Posterior cingulate gyrus (tissue), 11 donors: Measurements from ENCODE around the gene PPFIBP1.

Experiments used
- DNase-seq, 10 donors: peaks; one replicate each; pipeline versions ENCODE4 v3.0.0 to v3.0.0-alpha.2; 2020 to 2021; ENCODE audit warnings: mixed read lengths in 3 of 10
- intact Hi-C: fragments of 100-400 bp; cut with DNase I; formaldehyde crosslinking; loops from one replicate; pipeline ENCODE4 v1.15.1; 2023

PPFIBP1 gene

DNA sequence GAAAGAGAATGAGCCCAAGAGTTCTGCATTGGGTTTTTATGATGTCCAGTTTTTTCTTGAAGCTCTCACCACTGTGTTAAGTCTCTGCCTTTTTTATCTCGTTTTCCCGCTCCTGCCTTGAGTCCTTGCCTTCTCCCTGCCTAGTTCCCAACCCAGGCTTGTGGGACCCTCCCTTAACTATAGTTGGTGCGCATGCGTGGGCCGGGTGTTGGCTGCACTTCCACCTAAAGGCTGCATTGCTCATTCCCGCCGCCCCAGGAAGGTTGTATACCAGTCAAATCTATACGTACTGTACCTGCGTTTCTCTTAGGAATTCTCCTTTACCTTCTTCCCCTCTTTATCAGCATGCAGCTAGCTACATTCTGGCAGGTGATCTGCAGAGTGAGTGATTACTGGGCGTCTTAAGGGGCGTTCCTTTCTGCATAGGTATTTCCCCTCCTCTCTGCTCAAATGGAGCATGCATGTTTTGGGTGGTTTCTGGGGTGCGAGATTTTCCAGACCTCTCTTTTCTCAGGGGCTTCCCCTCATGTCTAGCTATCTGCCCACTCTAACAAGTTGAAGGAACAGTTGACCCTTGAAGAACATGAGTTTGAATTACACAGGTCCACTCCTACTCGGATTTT is 165.7 kb downstream of the PPFIBP1 start:
- DNase-seq, result no peak
- intact Hi-C loops, result no loop called here

DNA sequence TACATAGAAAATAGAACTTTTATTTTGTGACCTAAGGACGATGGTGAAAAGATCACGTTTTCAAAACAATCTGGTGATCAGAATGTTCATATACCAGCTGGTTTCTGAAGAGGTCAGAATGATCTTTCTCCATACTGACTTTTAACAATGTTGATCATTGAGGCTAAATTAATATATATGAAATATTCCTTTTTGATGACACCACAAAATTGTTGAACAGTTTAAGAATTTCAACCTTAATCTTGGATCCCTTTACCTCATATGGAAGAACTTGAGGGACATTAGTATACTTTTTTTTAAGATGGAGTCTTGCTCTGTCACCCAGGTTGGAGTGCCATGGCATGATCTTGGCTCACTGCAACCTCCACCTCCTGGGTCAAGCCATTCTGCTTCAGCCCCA is 169.4 kb downstream of the PPFIBP1 start:
- DNase-seq, result no peak
- intact Hi-C loops, result no loop called here

DNA sequence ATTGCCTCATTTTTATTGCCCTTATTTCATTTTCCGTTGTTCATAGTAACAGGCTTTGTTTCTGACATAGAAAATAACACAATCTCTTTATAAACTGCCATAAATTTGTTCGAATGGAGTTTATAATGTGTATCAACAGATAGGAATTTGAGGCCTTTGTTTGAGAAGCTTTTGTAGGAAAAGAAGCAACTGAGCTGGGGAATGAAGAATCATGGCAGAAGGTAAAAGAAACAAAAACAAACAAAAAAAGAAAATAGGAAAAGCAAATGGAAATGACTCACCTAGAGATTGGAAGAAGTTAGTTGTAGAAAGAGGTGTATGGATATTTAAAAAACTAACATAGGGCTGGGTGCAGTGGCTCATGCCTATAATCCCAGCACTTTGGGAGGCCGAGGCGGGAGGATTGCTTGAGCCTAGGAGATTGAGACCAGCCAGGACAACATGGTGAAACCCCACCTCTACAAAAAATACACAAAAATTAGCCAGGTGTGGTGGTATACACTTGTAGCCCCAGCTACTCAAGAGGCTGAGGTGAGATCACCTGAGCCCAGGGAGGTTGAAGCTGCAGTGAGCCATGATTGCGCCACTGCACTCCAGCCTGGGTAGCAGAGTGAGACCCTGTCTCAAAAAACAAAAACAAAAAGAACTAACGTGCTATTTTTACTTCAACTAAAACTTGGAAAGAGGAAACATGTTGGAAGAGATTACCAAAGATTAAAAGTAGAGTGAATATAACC is 171.7 kb downstream of the PPFIBP1 start:
- no peak for DNase-seq
- intact Hi-C loops, result no loop called here

DNA sequence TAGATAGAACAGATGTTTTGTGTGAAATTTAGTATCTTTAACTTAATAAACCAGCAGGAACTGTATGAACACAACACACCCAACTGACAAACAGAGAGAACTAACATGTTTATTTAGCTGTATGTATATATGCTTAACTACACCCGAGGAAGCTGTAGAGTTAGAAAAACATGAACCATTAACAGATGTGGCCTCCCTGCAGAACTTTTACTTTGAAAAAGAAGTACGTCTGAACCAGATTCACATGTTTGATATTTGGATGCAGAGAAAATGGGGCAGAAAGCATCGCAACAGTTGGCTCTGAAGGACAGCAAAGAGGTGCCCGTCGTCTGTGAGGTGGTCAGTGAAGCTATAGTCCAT is 172.3 kb downstream of the PPFIBP1 start, which contains the start of gene REP15:
TSS of gene REP15 (plus strand) at position 155 of the 360 bp plus-strand sequence. CDS start at position 271, 116 bp downstream.
- no peak for DNase-seq
- intact Hi-C loops, result no loop called here

DNA sequence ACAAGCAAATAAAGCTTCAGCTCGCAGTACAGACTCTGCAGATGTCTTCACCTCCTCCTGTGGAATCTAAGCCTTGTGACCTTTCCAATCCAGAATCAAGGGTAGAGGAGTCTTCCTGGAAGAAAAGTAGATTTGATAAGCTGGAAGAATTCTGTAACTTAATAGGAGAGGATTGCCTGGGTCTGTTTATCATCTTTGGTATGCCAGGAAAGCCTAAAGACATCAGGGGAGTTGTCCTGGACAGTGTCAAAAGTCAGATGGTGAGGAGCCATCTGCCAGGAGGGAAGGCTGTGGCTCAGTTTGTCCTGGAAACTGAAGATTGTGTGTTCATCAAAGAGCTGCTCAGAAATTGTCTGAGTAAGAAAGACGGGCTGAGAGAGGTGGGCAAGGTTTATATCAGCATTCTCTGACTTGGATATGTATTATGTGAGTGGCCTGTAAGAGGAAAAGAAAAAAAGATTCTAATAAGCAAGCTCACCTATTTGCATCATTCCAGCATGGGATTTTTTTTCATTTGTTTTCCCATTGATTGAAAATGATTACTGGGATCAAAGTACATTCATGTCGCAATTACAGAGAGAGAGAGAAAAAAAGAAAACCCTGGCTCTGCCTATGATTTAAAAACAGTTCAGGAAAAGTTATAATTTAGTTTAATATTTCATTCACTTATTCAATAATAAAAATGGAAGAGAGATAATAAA is 173.0 kb downstream of the PPFIBP1 start:
- DNase-seq, result no peak
- intact Hi-C loops, result no loop called here

DNA sequence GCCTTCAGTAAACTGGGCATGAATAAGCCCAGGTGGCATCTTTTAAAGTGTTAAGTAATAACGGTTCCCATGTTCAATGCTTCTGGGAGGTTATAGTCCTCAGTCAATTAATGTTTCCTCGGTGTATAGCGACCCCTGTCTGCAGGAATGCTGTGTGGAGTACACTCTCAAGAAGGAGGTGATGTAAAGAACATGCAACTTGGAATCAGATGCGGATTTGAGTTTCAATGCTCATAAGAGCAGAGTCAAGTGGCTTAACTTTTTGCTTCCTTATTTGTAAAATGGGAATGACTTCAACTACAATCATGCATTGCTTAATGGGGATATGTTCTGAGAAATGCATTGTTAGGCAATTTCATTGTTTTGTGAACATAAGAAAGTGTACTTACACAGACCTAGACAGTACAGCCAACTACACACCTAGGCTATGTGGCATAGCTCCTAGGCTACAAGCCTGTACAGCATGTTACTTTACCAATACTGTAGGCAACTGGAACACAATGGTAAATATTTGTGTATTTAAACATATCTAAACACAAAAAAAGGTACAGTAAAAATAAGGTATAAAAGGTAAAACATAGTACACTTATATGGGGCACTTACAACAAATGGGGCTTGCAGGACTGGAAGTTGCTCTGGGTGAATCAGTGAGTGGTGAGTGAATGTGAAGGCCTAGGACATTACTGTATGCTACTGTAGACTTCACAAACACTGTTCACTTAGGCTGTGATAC is 179.9 kb downstream of the PPFIBP1 start:
- peak in 6 of 10 donors; percentile 40 to 83 (median 66) for DNase-seq

DNA sequence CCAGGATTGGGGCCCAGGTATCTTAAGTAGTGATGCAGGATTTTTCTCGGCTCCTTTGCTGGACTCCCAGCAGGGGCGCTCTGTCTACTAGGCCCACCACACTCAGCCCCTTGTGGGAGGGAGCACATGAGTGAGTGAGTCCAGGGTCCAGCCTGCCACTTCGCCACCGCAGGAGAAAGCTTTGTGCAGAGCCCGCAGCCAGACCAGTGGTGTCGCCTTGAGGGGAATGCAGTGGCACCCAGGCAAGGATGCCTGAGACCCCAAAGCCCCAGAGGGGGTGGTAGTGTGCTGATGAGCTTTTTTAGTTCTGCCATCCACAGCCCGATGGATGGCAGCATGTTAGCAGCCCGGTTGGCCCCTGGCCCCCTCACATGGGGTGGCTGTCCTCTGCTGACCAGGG is 181.3 kb downstream of the PPFIBP1 start:
- intact Hi-C loops, result no loop called here
- DNase-seq, result peak in 1 of 10 donors; percentile 62

More for the DNA sequence above, 179.9 kb downstream of the PPFIBP1 start:
- intact Hi-C loops, result no loop called here

DNA sequence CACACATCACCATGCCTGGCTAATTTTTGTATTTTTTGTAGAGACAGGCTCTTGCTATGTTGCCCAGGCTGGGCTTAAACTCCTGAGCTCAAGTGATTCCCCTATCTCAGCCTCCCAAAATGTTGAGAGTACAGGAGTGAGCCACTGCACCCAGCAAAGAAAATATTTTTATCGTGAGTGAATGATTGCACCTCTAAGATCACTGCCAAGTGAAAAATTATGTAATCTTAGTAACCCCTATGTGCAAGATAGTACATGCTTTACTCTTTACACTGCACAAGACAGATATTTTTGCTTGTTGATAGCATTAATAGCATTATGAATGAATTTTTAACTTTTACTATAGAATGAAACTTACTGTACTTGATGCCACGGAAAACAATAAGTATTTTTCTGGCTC is 183.2 kb downstream of the PPFIBP1 start:
- intact Hi-C loops, result no loop called here
- no peak for DNase-seq

DNA sequence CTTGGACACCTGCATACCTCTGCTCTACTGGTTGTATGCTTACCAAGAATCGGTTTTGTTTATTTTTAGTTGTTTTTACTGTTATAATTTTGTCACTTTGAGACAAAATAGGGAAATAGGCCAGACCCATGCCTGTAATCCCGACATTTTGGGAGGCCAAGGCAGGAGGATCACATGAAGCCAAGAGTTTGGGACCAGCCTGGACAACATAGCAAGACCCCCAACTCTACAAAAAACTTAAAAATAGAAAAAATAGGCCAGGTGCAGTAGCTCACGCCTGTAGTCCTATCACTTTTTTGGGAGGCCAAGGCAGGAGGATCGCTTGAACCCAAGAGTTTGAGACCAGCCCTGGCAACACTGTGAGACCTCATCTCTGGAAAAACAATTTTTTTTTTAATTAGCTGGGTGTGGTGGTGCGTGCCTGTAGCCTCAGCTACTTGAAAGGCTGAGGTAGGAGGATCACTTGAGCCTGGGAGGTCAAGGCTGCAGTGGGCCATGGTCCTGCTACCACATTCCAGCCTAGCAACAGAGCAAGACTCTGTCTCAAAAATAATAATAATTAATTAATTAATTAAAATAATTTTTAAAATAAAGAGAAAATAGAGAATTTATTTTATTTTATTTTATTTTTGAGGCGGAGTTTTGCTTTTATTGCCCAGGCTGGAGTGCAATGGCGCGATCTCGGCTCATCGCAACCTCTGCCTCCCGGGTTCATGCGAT is 185.4 kb downstream of the PPFIBP1 start:
- no peak for DNase-seq

DNA sequence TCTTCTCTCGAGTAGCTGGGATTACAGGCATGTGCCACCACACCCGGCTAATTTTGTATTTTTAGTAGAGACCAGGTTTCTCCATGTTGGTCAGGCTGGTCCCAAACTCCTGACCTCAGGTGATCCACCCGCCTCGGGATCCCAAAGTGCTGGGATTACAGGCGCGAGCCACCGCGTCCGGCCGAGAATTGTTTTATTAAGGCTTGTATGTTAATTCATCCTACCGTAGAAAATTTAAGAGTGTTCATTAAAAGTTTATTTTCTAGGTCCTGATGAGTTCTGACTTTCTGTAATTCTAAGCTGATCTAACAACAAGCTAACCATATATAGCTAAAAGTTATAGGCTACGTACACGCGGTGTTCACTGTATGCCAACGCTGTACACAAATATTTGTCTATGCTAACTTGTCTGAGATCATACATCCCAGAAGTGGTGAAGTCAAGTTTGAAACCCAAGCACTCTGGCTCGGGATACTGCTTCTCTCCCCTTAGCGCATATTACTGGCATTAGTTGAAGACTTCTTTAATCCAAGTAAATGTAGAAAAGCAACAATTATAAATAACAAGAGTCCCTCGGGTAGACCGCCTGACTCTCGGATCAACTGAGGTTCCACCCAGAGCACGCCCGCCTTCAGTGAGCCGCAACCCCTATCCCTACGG is 186.1 kb downstream of the PPFIBP1 start:
- peak in 1 of 10 donors; percentile 17 for DNase-seq
- intact Hi-C loops, result loop anchor here (2.0 kb wide), 1 partner anchor 69 kb away; no protein-coding TSS in a partner anchor

More for the DNA sequence above, 185.4 kb downstream of the PPFIBP1 start:
- intact Hi-C loops, result no loop called here

DNA sequence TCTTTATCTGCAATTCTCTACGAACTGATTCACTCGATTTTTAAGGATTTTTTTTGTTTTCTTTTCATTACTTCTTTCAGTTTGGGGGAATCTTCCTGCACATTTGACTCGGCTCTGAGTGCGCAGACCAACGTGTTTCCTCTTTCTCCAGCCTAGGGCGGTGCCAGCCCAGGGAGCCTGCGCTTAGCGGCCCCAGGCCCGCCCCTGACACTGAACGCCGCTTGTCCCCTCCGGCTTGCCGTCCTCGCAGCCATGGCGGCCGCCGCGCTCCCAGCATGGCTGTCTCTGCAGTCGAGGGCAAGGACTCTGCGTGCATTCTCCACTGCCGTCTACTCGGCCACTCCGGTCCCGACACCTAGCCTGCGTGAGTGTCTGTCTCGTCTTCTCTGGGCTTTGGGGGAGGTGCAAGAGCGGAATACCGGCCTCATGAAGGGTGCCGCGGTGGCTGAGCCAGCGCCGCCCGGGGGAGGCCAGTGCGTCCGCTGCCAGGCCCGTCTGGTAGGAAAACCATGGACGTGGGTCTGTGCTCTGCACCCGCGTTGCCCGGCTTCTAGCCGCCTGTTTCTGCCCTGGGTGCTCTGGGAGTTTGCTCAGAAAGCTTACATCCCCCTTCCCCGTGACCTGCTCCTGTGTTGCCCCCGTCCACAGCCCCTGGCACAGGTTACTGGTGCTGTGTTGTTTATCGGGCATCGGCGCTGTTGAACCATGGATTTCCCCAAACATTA is 186.7 kb downstream of the PPFIBP1 start, which contains the start of gene MRPS35:
TSS of gene MRPS35 (plus strand) at position 241 of the 725 bp plus-strand sequence. CDS start at position 253, 12 bp downstream.
- intact Hi-C loops, result loop anchor here (2.0 kb wide), 1 partner anchor 68 kb away; no protein-coding TSS in a partner anchor
- peak; percentile 86 to 98 (median 92) for DNase-seq

DNA sequence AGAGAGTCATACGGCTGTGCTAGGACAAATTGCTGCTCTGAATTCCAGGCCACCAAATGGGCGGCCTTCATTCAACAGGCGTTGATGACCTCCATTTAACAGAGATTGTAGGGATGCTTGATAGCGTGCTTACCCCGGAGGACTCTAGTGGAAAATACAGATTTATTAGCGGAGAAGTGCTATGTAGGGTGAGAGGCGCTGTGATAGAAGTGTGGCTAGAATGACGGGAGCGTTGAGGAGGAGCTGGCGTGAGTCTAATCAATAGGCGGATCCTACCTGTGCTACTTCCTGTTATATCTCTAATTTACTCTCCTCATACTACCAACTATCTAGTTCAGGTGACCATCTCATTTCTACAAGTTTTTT is 187.3 kb downstream of the PPFIBP1 start:
- intact Hi-C loops, result loop anchor here (2.0 kb wide), 1 partner anchor 68 kb away; no protein-coding TSS in a partner anchor
- DNase-seq, result no peak

DNA sequence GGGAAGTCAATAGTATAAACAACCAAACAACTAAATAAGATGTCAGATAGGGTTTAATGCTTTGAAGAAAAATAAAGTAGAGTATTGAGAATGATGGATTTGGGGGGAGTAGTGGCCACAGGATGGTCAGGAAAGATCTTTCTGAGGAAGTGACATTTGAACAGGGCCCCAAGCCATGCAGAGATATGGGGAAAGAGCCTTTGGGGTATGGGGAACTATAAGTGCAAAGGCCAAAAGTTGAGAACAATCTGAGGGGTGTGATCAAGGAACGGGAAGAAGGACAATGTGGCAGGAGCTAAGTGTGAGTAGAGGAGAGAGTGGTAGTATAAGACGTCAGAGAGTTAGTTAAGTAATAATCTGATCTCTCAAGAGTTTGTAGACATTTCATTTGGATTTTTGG is 188.0 kb downstream of the PPFIBP1 start:
- intact Hi-C loops, result loop anchor here (2.0 kb wide), 1 partner anchor 67 kb away; no protein-coding TSS in a partner anchor
- no peak for DNase-seq

DNA sequence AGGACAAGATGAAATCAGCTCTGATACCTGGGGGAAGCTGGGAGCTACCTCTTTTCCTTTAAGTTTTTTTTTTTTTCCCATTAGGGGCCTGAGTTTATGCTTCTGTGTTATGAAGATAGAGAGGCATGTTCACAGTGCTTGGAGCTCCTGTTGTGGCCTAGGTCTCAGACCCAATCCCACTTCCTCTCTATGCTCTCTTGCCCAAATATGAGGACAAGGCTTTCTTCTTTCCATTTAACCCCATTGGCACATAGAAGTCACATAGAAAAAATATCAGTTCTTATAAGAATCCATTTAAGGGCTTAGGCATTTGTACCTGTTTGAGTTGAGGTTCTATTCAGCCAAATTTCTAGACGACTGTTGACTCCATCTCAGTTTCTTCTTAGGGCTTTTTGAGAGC is 199.2 kb downstream of the PPFIBP1 start:
- intact Hi-C loops, result no loop called here
- no peak for DNase-seq

DNA sequence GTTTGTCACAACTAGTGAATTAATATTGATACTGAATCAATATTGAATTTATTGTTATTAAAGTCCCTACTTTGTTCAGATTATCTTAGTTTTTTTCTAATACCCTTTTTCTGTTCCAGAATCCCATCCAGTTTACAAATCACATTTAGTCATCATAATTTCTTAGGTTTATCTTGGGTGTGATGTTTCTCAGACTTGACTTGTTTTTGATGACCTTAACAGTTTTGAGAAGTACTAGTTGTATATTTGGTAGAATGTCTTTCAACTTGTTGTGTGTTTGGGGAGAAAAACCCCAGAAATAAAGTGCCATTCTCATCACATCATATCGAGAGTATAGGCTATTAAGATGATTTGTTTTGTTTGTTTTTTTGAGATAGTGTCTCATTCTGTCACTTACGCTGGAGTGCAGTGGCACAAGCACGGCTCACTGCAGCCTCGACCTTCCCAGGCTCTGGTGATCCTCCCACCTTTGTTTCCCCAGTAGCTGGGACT is 206.1 kb downstream of the PPFIBP1 start:
- intact Hi-C loops, result loop anchor here (5.0 to 10.0 kb wide), 2 partner anchors 215 to 1147 kb away; no protein-coding TSS in a partner anchor
- DNase-seq, result no peak

DNA sequence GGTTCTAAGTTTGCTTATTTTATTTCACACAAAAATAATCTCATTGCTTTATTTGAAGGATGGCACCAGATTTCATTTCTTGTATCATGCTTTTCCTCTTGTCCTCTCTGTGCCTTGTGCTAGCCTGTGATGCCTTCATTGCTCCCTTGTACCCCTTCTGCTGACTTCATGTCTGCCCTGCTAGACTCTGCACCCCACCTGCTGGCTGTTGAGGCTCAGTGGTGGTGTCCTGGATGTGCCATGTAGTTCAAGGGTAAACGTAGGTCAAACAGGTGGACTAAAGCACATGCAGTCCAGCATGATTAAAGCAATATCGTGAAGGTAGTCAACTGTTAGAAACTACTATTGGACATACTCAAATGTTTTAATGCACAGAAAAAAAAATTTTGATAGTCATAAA is 208.3 kb downstream of the PPFIBP1 start:
- intact Hi-C loops, result loop anchor here (5.0 to 10.0 kb wide), 2 partner anchors 213 to 1145 kb away; no protein-coding TSS in a partner anchor
- no peak for DNase-seq

DNA sequence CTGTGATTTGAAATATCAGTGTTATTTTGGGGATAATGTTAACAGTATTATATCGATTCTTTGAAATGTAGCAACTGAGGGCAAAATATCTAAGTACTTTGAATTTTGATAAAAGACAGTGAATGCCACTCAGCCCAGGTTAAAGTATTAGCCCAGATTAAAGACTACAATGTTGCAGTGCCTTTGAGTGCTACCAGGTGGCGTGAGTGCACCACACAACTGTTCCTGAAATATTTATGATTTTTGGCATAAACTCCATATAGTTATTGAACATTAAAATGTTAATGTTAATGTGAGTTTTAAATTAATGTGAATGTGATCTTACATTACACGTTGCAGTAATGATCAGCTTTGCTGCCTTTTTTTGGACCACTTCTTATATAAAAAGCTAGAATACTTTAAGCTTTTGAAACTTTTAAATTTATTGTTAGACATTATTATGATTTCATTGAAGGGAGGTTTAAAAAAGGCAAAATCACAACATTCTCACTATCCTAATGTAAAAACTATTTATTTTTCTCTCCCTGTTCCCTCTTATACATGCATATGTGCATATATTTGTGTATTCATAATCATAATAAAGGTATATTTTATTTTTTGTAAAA is 209.1 kb downstream of the PPFIBP1 start:
- DNase-seq, result peak in 3 of 10 donors; percentile 23 to 79 (median 27)
- intact Hi-C loops, result loop anchor here (1.0 to 10.0 kb wide), 3 partner anchors 88 to 1144 kb away; no protein-coding TSS in a partner anchor

DNA sequence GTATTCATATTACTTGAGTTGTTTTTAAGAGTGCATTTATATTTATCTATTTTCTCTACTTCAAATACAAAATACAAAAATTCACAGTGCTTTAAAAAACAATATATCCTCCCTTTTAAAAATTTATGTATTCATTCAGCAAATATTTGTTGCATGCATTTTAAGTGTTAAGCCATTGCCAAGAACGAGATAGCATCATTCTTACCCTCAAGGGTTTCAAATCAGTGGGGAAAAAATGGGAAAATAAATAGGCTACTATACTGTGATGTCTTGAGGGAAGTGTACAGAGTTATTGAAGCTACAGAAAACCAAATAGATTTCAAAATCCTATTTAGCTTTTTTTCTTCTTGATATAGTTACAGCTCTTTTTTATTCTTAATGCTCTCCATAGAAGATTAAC is 209.8 kb downstream of the PPFIBP1 start:
- intact Hi-C loops, result loop anchor here (1.0 to 10.0 kb wide), 3 partner anchors 88 to 1144 kb away; no protein-coding TSS in a partner anchor
- no peak for DNase-seq
